TTC549 (cell line): Measurements from ENCODE around the gene HDAC8.
"Not testable (repeated sequence)": the region's sequence is repeated elsewhere in the genome, so short reads cannot be mapped to it uniquely, and the experiment has no call there.

Source experiments
- FAIRE-seq: peaks from 2 replicates; lab custom pipeline; 2012; peaks lifted over from hg19 to GRCh38; lab: Jason Lieb, UNC

The HDAC8 gene

GRCh38 chrX:72532366-72532765, 40.3 kb downstream of the HDAC8 start:
- no peak for FAIRE-seq

GRCh38 chrX:72526534-72527508, 45.8 kb downstream of the HDAC8 start:
- no peak for FAIRE-seq

- no peak for FAIRE-seq
Observed at GRCh38 chrX:72498782-72499181, 73.9 kb downstream of the HDAC8 start.

- FAIRE-seq = no peak
Observed at GRCh38 chrX:72495046-72495445, 77.6 kb downstream of the HDAC8 start.

- no peak for FAIRE-seq
Observed at GRCh38 chrX:72492499-72492898, 80.1 kb downstream of the HDAC8 start.

GRCh38 chrX:72490221-72490620, 82.4 kb downstream of the HDAC8 start:
- not testable (repeated sequence) for FAIRE-seq

- no peak for FAIRE-seq
Observed at GRCh38 chrX:72487661-72488060, 85.0 kb downstream of the HDAC8 start.

- no peak for FAIRE-seq
Observed at GRCh38 chrX:72479324-72480274, 93.0 kb downstream of the HDAC8 start.

GRCh38 chrX:72478853-72479252, 93.8 kb downstream of the HDAC8 start:
- FAIRE-seq = no peak

- FAIRE-seq = no peak
Observed at GRCh38 chrX:72478351-72478750, 94.3 kb downstream of the HDAC8 start.

- FAIRE-seq = no peak
Observed at GRCh38 chrX:72477781-72478181, 94.9 kb downstream of the HDAC8 start.

- no peak for FAIRE-seq
Observed at GRCh38 chrX:72477376-72477775, 95.3 kb downstream of the HDAC8 start.

GRCh38 chrX:72475952-72476668, 96.5 kb downstream of the HDAC8 start:
- FAIRE-seq = no peak

- no peak for FAIRE-seq
Observed at GRCh38 chrX:72475338-72475737, 97.3 kb downstream of the HDAC8 start.

- no peak for FAIRE-seq
Observed at GRCh38 chrX:72470532-72471223, 102.0 kb downstream of the HDAC8 start.

- FAIRE-seq = no peak
Observed at GRCh38 chrX:72470117-72470516, 102.5 kb downstream of the HDAC8 start.

GRCh38 chrX:72468607-72469006, 104.0 kb downstream of the HDAC8 start:
- no peak for FAIRE-seq

GRCh38 chrX:72467135-72467534, 105.5 kb downstream of the HDAC8 start:
- FAIRE-seq = no peak

GRCh38 chrX:72466493-72466892, 106.2 kb downstream of the HDAC8 start:
- no peak for FAIRE-seq

GRCh38 chrX:72465889-72466288, 106.8 kb downstream of the HDAC8 start:
- FAIRE-seq = no peak

- FAIRE-seq = no peak
Observed at GRCh38 chrX:72461766-72462165, 110.9 kb downstream of the HDAC8 start.

GRCh38 chrX:72461288-72461687, 111.4 kb downstream of the HDAC8 start:
- FAIRE-seq = no peak
